Thyroid gland (tissue), 4 donors: Measurements from ENCODE around the gene SEMA3C.

Experiments used
- CTCF ChIP-seq, 6 experiments: fragments of 200-600 bp in 3 of 6; fragments of 450-650 bp in 3 of 6; sonication (generic) in 3 of 6; IDR thresholded peaks; one replicate each; pipeline ENCODE4 v1.5.1; 2016 to 2019; ENCODE audit warnings: antibody characterized with exemption in 6 of 6, mild to moderate bottlenecking in 2 of 6, inconsistent platforms in 1 of 6, moderate library complexity in 1 of 6
- POLR2A ChIP-seq, 2 donors: fragments of 450-650 bp; IDR thresholded peaks; one replicate each; pipeline ENCODE4 v1.6.1; 2017; ENCODE audit warnings: antibody characterized with exemption in 2 of 2, mild to moderate bottlenecking in 2 of 2, moderate library complexity in 1 of 2

DNA sequence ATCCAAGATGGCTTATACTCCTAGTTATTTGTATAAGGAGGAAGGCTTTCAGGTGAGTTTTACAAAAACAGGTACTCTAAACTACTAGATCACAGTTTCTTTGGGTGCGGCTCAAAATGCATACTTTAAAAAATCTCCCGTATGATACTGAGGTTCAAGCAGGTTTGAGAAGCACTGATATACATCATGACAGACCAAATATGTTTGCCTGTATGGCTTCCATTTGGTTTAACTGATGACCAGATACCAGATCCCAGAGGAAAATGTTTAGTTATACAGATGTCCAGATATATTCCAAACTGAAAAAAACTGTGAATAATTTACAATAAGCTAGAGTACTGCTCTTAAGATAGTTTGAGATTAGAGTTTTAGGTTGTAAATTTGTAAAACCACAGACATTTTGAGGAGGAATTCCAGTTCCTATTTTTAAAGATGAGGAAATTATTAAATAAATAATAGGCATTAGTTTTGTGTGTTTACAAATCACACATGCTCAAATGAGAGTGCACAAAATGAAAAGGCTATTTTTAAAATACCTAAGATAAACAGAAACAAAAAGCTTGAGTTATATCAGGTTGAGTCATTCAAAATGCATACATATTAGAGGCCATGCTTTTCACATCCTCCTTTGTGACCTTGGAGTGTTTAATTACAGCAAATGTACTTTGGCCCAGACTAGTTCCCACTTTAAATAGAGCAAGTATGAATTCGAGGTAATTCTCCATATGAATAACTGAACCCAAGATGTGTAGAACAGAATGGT is 60.5 kb downstream of the SEMA3C start:
- TF ChIP-seq CTCF (IDR thresholded peaks at IDR 0.05) (no peak), POLR2A (IDR thresholded peaks at IDR 0.05) (no peak)
